Stimulated activated CD8-positive, alpha-beta memory T cell treated with anti-CD3 and anti-CD28 coated beads, Interleukin-12 subunit alpha, Interleukin-12 subunit beta, amount 100 ng/mL, for 1 hour (primary cell): ENCODE results near the gene GULP1.
"Not testable (repeated sequence)": the region's sequence is repeated elsewhere in the genome, so short reads cannot be mapped to it uniquely, and the experiment has no call there.

ENCODE experiments used
- DNase-seq: peaks from one replicate; pipeline ENCODE4 v3.0.0-alpha.2; 2020; ENCODE audit warnings: low read depth

The GULP1 gene

DNA sequence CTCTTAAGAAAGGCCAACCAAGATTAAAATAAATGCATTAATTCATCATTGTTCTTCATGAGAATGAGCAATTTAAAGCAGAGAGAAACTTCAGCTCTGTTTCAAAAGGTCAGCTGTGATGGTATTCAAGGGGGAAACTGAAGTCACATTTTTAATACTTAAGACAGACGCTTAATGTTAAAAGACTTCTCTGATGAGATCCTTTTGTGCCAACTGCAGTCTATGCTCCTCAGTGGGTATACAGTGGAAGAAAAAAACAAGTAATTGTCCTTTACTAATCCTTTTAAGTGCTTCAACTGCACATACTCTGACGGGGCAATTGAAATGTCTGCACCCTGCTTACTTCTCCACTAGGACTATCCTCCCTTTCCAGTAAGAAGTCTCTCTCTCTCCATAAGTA lies 309.7 kb downstream of the GULP1 start:
- no peak for DNase-seq

DNA sequence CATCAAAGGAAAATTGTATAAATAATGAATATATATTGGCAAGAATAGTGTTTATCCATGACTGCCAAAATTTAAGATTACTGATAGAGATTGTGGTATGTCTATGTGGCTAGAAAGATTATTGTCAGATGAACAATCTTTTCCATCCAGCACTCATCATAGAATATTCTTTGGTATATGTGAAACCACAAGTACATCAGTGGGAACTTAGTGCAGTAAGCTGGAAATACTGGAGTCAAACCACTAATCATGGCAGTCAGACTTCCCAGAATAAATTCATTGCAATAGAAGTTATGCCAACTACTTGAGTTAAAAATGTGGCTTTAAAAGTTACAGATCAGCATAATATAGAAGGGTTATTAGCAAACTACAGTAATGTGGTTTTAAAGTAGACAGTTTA lies 310.3 kb downstream of the GULP1 start:
- DNase-seq, result no peak

DNA sequence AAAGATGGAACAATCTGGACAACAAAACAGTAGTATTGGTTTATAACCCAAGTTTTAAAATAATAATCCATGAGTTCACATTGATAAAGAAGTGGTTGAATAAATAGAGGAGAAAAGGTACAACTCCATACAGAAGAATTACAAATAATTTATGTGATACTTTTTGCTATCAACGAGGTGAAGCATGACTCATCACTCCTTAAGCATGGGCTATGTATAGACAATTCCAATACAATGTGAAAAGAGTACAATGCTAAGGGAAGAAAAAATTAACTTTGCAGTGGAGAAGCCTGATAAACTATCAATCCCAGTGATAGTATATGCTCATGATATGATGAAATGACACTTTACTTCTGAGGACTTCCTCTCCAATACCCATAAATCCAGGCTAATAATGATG lies 312.9 kb downstream of the GULP1 start:
- no peak for DNase-seq

DNA sequence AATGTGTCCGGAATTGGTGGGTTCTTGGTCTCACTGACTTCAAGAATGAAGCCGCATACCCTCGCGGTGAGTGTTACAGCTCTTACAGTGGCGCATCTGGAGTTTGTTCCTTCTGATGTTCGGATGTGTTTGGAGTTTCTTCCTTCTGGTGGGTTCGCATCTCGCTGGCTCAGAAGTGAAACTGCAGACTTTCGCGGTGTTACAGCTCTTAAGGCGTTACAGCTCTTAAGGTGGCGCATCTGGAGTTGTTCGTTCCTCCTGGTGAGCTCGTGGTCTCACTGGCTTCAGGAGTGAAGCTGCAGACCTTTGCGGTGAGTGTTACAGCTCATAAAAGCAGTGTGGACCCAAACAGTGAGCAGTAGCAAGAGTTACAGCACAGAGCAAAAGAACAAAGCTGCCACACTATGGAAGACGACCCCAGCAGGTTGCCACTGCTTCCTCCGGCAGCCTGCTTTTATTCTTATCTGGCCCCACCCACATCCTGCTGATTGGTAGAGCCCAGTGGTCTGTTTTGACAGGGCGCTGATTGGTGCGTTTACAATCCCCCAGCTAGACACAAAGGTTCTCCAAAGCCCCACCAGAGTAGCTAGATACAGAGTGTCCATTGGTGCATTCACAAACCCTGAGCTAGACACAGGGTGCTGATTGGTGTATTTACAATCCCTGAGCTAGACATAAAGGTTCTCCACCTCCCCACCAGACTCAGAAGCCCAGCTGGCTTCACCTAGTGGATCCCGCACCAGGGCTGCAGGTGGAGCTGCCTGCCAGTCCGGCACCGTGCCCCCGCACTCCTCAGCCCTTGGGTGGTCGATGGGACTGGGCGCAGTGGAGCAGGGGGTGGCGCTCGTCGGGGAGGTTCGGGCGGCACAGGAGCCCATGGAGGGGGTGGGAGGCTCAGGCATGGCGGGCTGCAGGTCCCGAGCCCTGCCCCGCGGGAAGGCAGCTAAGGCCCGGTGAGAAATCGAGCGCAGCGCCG lies 314.2 kb downstream of the GULP1 start:
- DNase-seq, result not testable (repeated sequence)

DNA sequence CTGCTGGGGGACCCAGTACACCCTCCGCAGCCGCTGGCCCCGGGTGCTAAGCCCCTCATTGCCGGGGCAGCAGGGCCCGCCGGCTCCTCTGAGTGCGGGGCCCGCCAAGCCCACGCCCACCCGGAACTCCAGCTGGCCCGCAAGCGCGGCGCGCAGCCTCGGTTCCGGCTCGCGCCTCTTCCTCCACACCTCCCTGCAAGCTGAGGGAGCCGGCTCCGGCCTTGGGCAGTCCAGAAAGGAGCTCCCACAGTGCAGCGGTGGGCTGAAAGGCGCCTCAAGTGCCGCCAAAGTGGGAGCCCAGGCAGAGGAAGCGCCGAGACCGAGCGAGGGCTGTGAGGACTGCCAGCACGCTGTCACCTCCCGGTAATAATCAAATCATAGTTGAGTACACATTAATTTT lies 314.9 kb downstream of the GULP1 start:
- DNase-seq, result not testable (repeated sequence)

DNA sequence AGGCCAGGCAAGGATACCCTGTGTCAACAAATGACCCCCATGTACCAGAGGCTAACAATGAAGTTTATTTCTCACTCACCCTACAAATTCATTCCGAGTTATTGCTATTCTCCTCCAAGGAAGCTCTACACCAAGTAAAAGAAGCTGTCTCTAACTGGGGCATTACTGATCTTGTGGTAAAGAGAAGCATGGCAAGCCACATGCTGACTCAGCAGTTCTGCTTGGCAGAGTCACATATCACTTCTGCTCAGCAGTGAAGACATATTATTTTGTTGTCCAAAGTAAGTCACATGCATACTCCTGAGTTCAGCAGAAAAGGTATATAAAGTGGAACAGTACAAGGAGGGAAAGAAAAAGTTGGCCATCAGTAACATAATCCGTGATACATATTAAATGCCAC lies 315.8 kb downstream of the GULP1 start:
- no peak for DNase-seq

DNA sequence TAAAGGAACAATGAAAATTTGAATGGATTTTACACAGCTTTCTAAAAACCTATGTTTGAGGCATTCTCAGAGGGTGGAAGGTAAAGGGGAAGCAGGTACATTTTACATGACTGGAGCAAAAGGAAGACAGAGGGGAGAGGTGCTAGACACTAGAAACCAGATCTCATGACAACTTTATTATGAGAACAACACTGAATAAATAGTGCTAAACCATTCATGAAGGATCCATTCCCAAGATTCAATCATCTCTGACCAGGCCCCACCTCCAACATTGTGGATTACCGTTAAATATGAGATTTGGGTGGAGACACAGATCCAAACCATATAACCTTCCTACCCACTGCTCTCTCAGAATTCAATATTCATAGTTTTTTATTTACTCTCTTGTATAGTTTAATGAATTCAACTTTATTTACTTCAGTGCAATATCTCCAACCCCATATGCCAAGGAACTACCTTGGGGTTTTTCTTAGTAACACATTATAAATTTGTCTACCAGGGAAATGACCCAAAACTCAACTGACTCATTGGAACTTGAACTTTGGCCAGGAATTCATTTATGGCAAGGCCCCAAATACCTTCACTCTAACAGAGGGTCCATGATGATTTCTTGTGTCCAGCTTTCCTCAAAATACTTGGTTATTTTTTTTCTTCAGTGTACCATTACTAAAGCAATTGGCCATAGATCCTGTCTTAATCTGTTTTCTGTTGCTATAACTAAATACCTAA lies 317.8 kb downstream of the GULP1 start:
- DNase-seq, result no peak

DNA sequence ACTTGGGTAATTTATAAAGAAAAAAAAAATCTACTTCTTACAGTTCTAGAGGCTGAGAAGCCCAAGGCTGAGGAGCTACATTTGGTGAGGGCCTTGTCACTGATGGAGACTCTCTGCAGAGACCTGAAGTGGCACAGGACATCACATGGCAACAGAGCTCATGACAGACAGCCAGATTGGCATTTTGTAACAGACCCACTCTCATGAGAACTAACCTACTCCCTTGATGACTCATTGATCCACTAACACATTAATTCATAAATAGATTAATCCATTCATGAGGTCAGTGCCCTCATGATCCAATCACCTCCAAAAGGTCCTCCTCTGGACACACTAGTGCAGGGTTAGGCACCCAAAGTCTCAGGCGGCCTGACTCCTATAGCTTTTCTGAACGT lies 318.4 kb downstream of the GULP1 start:
- DNase-seq, result no peak

DNA sequence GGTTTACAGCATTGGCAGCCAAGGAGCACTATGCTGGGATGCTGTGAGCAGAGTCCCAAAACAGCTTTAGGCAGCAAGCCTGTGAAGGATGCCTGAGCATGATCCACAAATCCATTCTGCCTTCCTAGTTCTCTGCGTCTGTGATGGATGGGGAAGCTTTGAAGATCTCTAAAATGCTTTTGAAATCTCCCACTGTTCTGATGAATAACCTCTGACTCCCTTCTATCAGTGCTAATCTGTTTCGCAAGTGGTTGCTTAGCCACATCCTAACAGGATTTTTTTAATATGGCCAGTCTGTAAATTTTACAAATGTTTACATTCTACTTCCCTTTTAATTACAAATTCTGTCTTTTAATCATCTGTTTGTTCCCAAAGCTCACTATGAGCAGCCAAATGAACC lies 319.2 kb downstream of the GULP1 start:
- DNase-seq, result no peak

DNA sequence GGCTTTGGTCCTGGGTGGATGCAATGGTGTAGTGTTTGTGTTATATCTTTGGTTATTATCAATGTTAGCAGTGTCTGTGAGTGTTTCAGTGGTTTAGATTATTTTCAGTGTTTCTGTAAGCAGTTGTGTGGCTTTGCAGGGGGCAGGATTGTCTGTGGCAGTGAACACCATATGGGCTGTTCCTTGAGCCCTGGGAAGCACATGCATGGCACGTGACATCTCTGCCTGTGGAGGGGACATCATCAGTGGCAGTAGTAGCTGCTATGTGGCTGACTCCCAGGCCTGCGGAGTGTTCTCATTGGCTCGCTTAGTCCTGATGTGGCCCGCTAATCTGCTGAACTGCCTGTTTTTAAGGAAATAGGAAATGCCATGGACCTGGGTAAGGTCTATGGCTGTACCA lies 327.5 kb downstream of the GULP1 start:
- DNase-seq, result no peak

DNA sequence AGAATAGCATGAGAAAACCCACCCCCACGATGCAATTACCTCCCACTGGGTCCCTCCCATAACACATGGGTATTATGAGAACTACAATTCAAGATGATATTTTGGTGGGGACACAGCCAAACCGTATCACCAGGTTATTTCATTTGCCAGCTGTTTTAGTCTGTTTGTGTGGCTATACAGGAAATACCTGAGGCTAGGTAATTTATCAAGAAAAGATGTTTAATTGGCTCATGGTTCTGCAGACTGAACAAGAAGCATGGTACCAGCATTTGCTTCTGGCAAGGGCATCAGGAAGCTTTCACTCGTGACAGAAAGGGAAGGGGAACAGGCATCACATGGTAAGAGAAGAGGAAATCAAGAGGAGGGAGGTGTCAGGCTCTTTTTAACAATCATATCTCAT lies 329.2 kb downstream of the GULP1 start:
- no peak for DNase-seq

DNA sequence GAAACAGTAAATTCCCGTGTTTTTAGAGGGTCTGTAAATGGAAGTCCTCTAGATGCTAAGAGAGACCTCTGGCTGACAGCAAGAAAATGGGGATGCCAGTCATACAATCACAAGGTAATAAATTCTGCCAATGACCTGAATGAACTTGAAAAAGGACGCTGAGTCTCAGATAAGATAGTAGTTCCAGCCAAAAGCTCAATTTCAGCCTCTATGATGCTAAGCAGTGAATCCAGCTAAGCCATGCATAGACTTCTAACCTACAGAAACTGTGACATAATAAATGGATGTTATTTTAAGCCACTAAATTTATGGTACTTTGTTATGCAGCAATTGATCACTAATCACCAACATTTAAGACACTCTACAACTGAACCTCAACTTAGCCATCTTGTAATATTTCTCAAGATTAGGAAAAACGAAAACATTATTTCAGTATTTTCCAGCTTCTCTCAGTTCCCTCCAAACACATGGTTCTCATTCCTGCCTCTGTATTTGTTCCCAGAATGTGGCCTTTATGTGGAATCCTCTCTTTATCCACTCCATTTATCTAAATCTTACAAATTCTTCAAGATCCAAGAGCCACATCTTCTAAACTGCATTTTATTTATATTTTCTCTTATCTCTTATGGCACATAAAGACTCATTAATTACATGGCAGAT lies 331.1 kb downstream of the GULP1 start:
- DNase-seq, result no peak

DNA sequence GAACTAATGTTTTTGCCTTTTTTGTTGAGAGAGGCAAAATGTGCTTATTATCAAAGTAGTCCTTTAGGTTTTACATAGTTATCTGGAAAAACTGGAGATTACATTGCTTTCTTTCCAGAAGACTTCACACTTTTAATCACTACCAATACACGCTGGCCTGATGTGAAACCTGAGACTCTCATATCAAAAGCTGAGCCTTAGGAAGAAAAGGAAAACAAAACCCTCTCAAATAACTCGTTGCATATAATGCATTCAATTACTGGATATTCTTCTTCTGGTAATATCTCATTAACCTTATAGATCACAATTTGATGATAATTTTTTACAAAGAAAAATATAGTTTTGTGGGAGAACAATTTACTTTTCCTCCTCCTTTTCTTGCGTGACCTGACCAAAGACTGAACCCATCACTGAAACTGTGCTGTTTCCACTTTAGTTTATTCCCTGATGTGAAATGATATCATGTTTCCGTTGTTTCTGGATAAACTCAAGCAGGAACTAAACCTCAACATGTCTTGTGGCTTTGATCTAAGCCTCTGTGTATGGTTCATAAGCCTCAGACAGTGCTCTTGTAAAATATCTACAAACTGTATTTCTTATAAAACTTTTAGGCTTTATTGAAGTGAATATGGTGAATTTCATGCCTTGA lies 332.4 kb downstream of the GULP1 start:
- DNase-seq, result no peak

DNA sequence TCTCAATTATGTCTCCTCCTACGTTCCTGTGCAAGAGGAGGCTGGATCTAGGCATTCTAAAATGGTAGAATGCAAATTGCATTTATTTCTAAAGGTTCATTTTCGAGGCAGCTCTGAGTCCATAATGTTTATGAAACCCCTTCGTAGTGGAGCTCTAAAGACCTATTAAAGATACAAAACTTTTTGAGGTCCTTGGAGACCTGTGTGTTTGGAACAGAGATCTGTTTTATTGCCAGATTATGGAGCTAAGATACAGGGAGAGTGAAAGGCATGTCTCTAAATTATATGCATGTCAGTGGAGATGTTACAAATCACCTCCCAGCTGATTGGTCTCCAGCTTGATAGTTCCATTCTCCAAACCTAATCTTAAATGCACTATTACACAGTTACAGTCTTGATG lies 335.8 kb downstream of the GULP1 start:
- DNase-seq, result no peak

DNA sequence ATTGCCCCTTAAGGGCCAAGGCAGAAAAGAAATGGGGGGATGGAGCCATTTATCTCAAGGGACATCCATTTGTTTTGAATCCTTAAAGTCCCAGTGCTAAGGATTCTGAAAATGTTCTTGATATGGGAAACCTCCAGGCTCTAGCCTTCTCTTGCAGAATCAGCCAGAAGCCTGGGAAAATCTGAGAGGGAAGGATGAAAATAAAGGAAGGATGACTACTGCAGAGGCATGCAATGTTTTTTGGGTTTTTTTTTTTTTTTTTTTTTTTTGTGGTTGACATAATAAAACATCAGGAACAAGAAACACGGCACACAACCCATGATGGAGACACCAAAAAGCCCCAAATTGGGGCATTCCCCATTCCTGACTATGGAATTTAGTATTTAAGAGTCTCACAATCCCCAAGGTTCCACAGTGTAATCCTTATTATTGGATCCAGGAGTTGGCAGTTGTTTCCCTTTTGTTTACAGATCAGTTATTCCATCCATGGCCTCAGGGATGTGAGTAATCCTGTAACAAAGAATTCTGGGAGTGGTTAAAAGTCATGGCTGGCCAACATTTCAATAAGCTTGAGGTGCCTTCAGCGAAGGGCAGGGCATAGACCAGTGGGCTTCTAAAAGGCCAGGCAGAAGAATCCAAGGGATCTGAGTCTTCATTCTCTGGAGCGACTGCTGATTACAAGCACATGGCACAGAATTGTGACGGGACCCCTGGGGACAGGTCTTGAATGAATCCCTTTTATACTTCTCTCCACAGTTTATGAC lies 337.5 kb downstream of the GULP1 start:
- no peak for DNase-seq

DNA sequence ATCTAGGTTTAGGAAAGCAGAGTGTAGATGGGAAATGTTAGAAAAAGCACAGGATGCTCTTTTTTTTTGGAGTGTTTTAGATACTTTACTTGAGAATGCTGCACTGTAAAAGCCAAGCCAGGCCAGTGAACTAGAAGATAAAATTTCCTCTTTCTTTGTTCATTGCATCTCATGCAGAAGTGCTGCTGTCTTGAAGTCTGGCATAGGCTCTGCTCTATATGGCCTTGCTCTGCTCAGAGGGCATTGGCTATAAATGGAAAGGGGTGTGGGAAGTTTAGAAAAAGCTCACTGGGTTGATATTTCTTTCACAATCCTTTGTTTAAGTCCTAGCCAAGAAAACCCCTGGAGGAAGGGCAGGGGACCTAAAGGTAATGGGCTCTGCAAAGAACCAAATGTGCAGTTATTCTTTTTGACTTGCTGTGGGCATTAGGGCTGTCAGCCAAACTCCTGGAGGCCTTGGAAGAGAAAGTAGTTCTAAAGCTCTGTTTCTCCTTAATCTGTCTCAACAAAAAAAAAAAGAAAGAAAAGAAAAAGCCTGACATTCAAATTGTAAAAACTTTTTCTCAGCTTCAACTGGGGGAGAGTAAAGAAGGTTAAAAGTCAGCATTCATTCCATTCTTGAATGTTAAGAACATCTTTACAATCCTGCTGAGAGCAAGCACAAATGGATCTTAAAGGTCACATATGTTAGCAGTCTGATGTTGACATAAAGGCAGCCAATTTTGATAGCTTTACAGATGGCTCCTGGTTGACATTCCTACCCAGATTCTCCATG lies 338.3 kb downstream of the GULP1 start:
- DNase-seq, result no peak

DNA sequence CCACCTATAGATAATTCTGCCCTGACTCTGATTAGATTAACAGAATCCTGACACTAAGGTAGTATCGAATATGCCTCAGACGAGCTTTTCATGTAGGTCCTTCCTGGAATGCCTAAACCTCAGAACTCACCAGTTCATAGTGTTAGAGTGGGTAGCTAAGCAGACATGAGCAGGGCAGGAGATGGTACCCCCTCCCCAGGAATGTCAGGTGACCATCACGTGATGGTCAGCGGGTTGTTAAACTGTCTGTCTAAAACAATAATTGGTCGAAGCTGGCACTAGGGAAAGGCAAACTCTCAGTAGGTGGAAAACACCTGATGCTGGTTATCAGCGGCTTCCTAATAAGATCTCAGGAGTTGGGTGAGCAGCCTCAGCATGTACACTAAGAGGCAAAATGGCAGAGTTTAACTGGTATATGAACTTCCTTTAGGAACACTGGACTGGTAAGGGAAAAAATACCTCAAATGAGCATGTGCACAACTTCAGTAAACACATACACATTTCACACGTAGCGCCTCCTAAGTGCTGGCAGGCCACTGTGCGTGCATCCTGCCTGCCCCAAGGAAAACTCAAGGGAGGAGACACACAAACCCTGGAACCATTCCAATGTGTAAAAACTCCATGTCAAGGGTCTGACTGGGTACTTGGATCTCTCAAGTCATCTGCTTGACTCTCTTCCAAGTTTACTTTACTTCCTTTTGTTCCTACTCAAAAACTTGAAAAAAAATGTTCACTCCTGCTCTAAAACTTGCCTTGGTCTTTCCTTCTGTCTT lies 339.5 kb downstream of the GULP1 start:
- DNase-seq, result no peak

DNA sequence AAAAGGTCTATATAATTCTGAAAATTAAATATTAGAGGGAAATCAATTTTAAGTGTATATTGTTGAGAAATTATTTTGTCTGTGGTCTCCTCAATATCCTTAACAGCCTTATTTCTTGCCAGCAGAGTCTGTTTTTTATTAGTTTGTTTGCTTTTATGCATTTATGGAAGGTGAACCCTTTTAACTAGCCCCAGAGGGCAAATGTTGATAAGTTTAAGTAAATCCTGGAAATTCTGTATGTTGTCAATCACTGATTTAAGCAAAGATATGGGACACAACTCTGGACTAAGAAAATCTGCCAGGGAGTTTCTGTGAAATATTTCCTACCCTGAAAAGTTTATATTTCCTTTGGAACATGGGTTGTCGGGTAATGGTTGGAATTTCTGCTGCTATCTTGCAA lies 343.0 kb downstream of the GULP1 start:
- DNase-seq, result no peak
